Stimulated activated CD4-positive, alpha-beta T cell treated with anti-CD3 and anti-CD28 coated beads, Interleukin-1b, Interleukin-23, amount 100 ng/mL, for 48 hours (primary cell): Measurements from ENCODE around the gene RNF43.

Experiments used
- DNase-seq: peaks from one replicate; pipeline ENCODE4 v3.0.0-alpha.2; 2020

RNF43 gene

DNA sequence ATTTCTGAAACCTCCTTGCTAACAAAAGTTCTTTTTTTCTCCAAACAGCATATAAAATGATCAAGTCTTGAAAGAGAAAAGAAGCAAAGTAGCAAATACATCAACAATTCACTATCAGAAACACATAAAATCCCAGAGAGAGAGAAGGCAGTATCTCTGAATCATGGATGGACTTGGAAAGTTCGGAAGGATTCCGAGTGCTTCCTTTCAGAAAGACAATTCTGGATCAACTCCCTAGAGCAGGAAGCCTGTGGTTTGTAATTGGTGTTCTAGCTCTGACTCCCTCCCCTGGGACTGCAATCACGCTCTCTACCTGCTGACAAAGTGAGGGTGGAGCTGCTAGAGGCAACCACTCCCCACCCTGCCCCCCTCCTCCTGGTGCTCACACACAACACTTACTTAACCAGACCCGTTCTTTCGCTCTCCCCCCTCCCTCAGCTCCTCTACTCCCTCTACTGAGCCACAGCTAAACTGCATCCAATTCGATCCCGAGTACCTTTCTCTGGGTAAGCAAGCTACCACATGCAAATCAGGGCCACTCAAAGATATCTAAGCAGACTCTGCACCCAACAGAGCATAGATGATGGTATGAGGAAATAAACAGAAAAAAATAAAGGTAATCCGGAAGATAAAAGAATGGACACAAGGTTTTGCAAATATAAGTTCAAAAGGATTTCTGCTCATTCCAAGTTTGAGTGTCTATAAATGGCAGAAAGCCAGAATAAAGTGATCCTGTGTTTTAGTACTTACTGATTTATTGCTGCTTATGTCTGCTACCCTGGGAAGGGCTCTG is at the start of gene RNF43:
Gene RNF43, minus strand, starts transcription at position 235 of the 793 bp plus-strand sequence. CDS start 1,957 bp downstream, outside the sequence.
- peak; percentile 90 for DNase-seq

DNA sequence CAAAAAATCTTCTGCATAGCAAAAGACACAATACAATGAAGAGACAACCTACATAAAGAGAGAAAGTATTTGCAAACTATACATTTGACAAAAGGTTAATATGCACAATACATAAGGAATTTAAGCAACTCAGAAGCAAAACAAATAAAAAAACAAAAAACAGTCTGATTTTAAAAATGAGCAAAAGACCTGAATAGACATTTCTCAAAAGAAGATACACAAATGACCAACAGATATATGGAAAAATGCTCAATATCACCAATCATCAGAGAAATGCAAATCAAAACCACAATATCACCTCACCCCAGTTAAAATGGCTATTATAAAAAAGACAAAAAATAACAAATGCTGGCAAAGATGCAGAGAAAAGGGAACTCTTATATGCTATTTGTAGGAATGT is 38.2 kb upstream of the RNF43 start:
- DNase-seq, result no peak

DNA sequence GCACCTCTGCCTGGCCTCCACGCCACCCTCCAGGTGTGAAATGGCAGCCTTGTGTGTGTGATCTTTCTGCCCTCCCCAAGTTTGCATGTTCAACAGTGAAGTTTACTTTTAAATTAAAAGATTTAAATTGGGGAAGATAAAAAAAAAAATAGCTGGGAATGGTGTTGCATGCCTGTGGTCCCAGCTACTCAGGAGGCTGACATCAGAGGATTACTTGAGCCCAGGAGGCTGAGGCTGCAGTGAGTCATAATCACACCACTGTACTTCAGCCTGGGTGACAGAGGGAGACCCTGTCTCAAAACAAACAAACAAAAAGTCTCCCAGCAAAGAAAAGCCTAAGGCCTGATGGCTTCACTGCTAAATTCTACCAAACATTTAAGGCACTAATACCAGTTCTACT is 35.4 kb upstream of the RNF43 start:
- DNase-seq, result no peak

DNA sequence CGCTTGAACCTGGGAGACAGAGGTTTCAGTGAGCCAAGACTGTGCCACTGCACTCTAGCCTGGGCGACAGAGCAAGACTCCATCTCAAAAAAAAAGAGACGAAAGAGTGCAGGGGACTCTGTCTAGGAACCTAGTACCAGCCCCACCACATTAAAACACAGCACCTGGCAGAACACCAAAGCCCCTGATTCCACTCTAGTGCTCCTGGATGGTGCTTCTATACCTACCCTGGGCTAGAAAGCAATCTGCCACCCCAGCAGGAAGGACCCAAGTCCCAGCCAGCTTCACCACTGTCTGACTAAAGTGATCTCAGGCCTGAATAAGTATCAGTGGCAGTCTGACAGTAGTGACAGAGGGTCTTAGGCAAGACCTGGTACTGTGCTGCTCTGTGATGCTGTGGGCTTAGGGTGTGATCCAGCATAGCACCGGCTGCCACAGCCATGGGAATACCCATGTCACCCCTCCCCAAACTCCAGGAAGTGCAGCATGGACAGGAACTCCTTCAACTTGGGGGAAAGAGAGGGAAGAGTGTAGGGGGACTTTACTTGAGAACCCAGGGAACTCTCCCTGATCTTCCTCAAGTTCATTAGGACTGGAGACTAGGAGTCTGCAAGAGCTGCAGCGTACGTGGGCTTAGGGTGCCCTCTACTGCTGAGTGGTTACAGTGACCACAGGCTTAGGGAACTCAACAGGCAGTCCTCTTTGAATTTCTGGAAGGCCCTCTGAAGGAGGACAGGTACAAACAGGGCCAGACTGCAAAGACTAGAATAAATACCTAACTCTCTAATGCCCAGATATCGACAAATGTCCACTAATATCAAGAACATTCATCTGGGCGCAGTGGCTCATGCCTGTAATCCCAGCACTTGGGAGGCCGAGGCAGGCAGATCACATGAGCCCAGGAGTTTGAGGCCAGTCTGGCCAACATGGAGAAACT is 30.0 kb upstream of the RNF43 start:
- peak; percentile 76 for DNase-seq

DNA sequence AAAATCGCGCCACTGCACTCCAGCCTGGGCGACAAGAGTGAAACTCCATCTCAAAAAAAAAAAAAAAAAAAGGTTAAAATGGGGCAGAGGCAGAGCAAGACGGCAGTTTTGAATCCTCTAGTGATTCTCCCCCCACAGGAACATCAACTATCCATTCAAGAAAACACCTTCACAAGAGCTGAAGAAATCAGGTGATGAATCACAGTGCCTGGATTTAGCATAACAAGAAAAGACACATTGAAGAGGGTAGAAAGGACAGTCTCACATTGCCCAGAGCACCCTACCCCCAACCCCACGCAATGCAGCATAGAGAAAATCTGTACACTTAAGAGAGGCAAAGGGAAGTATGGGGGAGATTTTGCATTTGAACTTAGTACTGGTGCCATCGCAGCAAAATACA is 28.8 kb upstream of the RNF43 start:
- DNase-seq, result no peak

DNA sequence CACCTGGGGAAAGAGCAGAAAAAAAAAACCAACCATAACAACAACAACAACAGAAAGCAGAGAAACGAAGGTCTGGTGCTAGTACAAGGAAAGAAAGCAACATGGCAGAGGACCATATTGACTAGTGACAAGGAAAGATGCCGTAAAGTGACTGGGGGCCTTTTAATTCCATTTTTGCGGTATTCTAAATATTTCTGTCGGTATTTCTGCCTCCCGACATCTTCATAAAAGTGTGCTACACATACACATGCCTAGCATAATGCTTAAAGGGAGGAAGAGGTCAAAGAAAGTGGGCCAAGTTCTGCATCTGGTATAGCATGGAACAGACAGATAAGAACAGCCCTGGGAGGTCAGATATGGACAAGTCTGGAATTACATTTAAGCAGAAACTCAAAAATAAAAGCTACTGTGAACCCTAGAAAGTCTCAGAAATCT is 19.5 kb upstream of the RNF43 start:
- DNase-seq, result no peak

DNA sequence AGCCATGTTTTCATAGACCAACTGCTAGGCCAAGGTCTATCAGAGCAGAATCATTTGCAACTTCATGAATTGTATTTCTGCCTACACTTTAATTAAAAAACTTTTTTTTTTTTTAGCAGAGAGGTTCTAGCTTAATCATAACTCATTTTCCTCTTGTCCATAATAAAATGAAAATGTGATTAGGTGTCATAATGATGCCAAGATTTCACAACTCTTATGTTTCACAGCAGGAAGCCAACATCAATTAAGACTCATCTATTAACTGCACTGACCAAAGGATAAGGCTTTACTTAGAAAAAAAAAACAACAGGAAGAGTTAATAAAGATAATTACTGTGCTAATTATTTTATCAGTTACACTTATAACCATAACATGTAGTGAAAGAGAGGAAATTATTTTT is 18.9 kb upstream of the RNF43 start:
- DNase-seq, result no peak

DNA sequence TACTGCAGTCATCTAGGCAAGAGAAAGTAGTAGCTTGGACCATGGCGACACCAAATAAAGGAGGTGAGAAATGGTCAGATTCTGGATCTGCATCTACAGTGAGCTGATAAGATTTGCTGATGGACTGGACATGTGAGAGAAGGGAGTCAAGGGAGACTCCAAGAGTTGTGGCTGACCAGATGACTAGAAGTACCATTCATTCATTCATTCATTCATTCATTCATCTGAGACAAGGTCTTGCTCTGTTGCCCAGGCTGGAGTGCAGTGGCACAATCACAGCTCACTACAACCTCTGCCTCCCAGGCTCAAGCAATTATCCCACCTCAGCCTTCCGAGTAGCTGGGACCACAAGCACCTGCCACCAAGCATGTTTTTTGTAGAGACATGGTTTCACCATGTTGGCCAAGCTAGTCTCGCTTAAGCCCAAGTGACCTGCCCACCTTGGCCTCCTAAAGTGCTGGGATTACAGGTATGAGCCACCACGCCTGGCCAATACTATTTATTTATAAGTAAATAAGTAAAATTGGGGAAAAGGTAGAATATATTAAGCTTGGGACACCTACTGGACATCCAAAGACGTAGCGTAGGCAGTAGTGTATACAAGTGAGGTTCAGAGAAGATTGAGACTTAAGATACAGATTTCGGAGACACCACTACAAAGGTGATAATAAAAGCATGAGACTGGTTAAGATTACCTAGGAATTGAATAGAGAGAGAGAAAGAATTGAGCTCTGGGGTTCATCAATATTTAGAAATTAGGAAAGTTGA is 15.7 kb upstream of the RNF43 start:
- no peak for DNase-seq

DNA sequence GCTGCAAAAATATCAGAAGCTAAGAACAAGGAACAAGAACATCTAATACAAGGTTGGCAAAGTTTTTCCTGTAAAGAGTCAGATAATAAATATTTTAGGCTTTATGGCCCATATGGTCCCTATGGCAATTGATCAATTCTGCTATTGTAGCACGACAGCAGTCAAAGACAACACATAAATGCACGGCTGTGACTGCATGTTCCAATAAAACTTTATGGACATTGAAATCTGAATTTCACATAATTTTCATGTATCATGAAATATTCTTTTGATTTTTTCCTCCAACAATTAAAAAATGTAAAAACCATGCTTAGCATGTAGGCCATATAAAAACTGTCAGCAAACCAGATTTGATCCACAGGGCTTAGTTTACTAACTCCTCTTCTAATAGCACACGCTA is 10.5 kb upstream of the RNF43 start:
- no peak for DNase-seq

DNA sequence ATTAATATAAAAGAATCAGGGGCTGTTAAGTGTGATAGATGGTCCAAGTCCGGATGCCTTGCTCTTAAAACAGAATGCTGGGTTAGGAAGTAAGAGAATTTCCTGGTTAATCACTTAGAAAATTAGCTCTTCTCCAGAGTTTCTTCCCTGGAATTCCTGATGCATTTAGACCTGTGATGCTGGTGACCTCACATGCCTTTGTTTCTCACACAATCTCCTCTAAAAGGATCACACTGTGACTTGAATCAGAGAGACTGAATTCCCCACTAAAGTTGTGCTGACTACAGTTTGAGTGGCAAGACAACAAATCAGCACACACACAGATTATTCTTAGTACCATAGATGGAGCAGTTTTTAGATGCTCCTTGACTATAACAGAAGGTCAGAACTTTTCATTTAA is 4.4 kb upstream of the RNF43 start:
- no peak for DNase-seq

DNA sequence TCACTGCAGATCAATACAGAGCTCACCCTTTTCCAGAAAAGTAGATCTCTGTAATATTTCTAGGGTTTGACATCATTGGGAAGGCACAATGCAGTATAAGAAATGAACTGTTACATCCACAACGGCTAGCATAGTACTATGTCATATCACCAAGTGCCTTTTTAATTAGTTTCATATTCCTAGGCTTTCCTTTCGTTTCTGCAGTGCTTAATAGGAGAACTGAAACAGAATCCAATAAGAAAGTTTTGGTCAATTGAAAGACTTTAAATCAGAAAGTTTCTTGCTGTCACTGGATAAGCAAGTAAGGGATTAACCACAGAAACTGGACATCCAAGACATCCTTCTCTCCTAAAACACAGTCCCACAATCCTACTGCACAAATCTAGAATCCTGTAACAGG is 3.5 kb upstream of the RNF43 start:
- no peak for DNase-seq

DNA sequence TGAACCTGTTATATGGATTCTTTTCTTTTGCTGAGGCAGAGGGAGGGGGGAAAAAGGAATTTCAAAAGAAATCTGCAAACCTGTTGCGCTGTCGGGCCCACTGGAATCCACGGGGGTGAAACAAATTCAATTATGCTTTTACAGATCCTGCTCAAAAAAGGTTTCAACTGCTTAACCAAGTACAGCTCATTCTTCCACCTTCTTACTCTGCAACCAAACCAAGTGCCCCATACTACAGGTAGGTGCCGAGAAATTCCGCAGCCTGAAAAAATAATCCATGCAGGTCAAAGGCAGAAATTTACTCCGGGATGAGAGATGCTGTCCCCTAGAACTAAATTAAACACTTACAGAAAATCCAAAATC is 416 bp downstream of the RNF43 start:
- DNase-seq, result no peak

DNA sequence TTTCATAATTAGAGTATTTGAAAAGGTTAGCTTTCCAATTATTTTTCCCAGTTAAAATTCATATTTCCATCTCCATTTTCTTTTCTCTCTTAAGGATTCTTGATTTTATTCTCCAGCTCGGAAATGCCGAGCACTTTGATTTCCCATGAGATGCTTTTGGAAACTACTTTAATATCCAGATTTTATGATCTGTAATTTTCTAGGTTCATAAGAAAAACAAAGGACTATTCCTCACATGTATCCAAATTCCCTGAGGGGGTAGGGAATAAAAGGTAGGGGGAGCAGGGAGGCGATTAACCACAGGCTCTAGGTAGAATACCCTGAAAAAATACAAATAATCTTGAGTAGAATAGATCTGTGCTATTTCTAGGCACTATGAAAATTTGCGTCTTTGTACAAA is 938 bp downstream of the RNF43 start:
- no peak for DNase-seq

DNA sequence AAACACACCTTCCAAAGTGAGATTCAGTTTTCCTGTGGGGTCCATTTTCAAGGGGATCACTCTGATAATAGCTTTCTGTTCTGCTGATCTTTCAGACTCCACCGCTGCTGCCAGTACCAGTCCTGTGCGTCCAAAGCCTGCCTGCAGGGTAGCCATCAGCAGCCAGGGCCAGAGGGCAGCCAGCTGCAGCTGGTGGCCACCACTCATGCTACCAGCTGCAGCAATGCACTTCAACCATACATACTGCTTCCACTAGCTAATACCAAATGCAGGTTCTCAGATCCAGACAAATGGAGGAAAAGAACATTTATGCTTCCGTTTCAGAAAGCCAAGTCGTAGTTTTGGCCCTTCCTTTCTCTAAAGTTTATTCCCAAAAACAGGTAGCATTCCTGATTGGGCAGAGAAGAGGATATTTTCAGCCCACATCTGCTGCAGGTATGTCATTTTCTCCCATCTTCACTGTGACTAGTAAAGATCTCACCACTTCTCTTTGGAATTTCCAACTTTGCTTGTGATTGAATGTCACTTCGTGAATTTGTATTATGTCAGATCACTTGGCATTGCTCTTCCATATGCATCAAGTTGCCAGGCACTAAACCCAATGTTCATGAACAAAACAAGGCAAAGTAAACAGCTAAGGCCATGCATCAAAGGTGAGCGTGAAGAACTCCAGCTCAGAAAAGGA is 1.8 kb downstream of the RNF43 start:
- no peak for DNase-seq

DNA sequence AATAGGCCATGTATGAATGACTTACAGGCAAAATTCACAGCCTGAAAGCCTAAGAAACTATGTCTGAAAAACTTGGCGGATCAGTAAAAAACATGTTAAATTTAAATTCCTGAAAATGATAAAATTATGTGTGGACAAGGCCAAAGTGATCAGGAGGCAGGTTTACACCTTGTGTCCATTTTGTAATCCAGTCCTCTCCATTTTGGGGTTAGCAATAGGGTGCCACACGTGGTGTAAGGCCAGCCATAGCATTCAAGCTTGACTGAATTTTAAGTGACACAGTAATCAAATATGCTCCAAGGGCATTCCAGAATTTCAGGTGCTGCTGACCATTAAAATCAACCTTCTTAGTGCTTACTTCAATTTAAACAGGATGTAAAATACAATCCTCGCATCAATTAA is 2.7 kb downstream of the RNF43 start:
- DNase-seq, result no peak

DNA sequence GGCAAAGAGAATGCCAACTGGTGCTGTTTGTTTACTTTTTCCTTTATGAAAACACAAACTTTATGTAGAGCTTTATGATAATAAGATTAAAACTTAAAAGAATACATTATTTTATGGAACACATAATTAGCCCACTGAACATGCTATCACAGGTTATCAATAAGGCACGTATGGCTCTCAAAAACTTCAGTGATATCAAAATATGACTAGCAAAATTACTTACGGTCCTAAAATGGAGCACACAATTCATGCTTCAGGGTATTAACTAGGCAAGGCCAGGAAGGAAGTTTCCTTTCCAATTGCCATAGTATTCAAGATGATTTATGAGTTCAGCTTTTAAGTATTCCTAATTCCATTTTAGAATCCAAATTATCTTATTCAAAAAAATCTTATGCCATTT is 3.6 kb downstream of the RNF43 start:
- no peak for DNase-seq

DNA sequence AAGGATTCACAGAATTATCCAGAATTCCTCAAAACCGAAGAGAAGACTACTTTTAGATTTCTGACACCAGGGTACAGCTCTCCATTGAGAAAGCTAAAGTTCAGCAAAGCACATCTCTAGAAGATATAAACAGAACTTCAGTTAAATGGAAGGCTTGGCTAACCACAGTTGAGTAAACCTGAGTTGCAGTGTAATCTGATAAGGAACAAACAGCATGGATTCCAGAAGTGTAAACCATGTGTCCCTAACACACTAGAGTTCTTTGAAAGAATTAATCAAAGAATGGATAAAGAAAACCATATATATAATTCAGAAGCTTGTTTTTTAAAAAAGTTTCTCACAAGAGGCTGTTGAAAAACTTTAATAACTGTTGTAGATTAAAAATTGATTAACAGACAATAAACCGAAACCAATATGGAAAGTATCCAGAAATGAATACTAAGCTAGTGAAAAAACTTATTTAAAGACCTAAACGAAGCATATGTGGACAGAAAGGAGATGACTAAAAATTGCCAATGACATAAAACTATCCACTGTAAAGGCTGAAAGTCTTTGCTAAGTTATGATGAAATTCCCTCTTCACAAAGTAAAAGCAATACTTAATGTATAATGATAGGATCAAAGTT is 4.3 kb downstream of the RNF43 start:
- DNase-seq, result no peak

DNA sequence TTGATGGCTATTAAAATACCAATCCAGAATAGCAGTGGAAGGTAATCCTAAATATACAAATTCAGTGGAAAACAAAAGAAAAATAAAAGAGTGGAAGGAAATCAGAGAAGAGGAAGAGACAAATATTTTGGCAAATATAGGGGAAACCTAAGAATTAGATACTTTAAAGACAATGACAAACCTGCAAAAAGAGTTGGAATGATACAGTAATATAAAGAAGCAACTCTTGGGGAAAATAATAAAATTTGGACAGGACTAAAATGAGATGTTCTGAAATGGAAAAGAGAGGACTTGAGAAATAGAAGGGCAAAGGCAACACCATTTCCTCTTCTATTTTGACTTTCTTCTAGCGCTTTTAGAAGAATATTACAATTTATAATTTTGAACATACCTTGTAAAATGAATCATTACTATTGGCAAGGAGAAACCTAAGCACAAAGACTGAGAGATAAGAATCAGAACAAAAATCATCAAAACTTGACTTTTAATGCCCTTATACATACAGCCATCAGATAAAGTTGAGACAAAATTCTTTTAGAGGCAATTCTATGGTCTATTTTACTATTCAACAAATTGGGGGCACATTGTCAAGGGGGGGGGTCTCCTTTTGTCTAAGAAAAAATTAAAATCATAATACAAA is 5.2 kb downstream of the RNF43 start:
- DNase-seq, result no peak

DNA sequence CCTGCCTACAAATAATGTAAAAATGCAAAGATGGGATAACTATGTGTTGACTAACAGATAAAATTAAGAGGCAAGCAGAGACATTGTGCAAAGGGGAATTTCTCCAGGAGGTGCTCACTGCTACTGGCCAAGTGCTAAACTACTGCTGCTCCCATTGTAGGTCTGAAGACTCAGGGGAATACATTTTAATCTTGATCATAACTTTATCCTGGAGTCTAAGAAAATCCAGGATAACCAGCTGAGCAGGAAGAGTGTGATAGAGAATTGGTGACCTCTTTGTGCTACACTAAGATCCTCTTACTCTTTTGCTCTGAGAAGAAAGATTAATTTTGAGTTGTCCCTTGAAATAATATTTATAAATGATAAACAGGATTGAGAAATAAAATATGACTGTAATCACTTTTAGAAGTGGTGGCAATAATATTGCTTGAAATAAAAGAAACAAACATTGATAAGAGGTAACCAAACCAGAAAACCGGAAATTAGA is 5.9 kb downstream of the RNF43 start:
- DNase-seq, result no peak

DNA sequence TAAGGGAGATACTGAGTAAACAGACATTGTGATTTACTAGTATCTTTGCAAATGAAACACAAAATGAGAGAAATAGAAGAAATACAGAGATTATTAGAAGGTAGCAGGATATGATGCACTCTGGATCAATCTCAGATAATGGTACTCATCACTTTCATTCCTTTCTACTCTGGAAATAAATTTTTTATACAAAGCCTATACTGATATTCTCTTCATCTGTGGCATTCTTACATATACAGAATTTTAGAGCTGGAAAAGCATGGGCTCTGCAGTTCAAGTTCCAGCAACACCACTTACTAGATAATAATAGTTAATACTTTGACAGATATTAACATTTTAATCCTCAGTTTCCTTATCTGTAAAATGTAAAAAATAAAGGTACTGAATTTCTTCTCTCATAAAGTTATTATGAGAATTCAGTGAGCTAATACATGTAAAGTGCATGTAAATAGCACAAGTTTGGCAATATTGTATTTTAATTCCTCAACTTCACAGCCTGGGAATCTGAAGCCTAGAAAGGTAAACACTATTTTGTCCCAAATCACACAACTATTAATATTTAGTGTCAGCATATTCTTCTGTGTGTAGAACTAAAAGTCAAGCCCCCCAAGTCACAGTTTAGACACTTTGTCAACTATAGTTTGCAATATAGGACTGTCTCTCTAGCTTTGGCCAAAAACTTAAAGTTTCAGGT is 6.5 kb downstream of the RNF43 start:
- no peak for DNase-seq

DNA sequence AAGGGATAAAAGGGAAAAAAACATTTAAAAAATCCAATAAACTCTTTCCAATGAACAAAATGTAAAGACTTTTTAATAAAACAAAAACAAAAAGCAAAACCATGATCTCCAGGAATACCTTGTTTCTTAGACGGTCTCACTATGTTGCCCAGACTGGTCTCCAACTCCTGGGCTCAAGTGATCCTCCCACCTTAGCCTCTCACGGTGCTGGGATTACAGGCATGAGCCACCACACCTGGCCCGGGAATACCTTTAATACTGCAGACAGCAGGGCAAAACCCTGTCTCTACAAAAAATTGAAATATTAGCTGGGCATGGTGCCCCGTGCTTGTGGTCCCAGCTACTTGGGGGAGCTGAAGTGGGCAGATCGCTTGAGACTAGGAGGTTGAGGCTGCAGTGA is 7.9 kb downstream of the RNF43 start:
- DNase-seq, result no peak
